GM13977 (cell line): ENCODE measurements around the gene CHRNB2.
A peak's percentile ranks its signal among the peaks of the same experiment; 100 is the strongest.

Experiments used
- DNase-seq: peaks from one replicate; pipeline ENCODE4 v3.0.0; 2012; ENCODE audit warnings: low spot score
- in situ Hi-C: fragments of 300-500 bp; cut with MboI; formaldehyde crosslinking; loops from one replicate; pipeline ENCODE4 v1.12.0; 2022; ENCODE audit warnings: low sequenced_read_pairs, low pct_unique_long_range_greater_than_20kb, mixed read lengths, inconsistent platforms; ENCODE audit not compliant: unreplicated experiment
- TF ChIP-seq, protein P1 (sequence below): IDR thresholded peaks from 2 replicates; pipeline ENCODE4 v1.5.1; 2012; ENCODE audit warnings: mild to moderate bottlenecking, control low read depth; ENCODE audit not compliant: insufficient read depth; ENCODE audit errors: extremely low read depth, missing control alignments

The CHRNB2 gene

DNA sequence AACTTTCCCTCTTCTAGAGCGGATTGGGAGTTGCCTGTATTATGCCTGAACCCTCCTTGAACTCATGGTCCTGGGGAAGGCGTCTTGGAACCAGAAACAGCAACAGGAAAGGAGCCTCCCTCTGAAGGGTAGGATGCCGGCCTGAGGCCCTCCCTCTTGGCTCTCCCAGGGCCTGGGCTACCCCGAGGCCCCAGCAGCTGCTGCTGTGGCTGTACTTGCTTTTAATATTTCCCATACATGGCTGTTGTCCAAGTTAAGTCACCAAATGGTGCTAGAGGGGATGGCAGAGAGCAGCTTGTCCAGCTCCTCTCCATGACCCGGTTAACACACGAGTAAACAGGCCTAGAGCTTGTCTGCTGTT, 10.5 kb downstream of the CHRNB2 start:
- TF ChIP-seq, protein P1, sequence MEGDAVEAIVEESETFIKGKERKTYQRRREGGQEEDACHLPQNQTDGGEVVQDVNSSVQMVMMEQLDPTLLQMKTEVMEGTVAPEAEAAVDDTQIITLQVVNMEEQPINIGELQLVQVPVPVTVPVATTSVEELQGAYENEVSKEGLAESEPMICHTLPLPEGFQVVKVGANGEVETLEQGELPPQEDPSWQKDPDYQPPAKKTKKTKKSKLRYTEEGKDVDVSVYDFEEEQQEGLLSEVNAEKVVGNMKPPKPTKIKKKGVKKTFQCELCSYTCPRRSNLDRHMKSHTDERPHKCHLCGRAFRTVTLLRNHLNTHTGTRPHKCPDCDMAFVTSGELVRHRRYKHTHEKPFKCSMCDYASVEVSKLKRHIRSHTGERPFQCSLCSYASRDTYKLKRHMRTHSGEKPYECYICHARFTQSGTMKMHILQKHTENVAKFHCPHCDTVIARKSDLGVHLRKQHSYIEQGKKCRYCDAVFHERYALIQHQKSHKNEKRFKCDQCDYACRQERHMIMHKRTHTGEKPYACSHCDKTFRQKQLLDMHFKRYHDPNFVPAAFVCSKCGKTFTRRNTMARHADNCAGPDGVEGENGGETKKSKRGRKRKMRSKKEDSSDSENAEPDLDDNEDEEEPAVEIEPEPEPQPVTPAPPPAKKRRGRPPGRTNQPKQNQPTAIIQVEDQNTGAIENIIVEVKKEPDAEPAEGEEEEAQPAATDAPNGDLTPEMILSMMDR, result no peak
- no peak for DNase-seq
- in situ Hi-C loops, result no loop called here

- in situ Hi-C loops, result no loop called here
- no peak for DNase-seq
- TF ChIP-seq, protein P1, result no peak
These were observed 11.8 kb downstream of the CHRNB2 start for GRCh38 chr1:154579374-154579773.

DNA sequence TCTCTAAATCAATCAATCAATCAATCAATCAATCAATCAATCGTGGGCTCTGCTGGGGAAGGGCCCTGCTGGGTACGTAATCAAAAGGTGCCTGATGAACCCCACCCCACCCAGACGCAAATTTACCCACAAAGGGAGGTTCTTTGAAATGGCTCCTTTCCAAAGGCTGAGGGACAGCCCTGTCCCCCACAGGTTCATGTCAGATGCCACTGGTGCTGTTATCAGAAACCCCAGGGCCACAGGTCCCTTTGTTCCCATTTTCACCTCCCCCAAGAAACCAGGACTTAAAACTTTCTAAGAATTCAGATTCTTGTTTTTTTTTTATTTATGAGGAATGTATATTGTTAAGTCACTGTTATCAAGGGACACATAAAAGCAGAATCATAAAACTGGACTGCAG, 14.2 kb downstream of the CHRNB2 start:
- no peak for DNase-seq
- in situ Hi-C loops, result no loop called here
- TF ChIP-seq, protein P1, result no peak

GRCh38 chr1:154582885-154583284, 15.3 kb downstream of the CHRNB2 start:
- TF ChIP-seq, protein P1, result no peak
- in situ Hi-C loops, result no loop called here
- no peak for DNase-seq

GRCh38 chr1:154583773-154584172, 16.2 kb downstream of the CHRNB2 start:
- in situ Hi-C loops, result no loop called here
- TF ChIP-seq, protein P1, result no peak
- DNase-seq, result no peak

GRCh38 chr1:154584267-154584994, 16.9 kb downstream of the CHRNB2 start:
- DNase-seq, result no peak
- TF ChIP-seq, protein P1, result peak; percentile 5
- in situ Hi-C loops, result no loop called here
